HG03460 (cell line): ENCODE measurements around the gene PIP4K2A.
"Not testable (repeated sequence)": the region's sequence is repeated elsewhere in the genome, so short reads cannot be mapped to it uniquely, and the experiment has no call there.

ENCODE experiments used
- ATAC-seq: cut with Tn5 transposase; IDR thresholded peaks from one replicate; pipeline ENCODE4 v1.9.1; 2021; ENCODE audit not compliant: unreplicated experiment

PIP4K2A gene

GRCh38 chr10:22531008-22531407 lies 183.4 kb downstream of the PIP4K2A start:
- no peak for ATAC-seq

- ATAC-seq, result no peak
These were observed 186.9 kb downstream of the PIP4K2A start for GRCh38 chr10:22527520-22527919.

GRCh38 chr10:22524333-22524732 lies 190.0 kb downstream of the PIP4K2A start:
- ATAC-seq, result not testable (repeated sequence)

GRCh38 chr10:22520645-22521044 lies 193.7 kb downstream of the PIP4K2A start:
- not testable (repeated sequence) for ATAC-seq

- ATAC-seq, result no peak
These were observed 196.1 kb downstream of the PIP4K2A start for GRCh38 chr10:22518167-22518724.

GRCh38 chr10:22515009-22515408 lies 199.4 kb downstream of the PIP4K2A start:
- ATAC-seq, result no peak

- ATAC-seq, result not testable (repeated sequence)
These were observed 200.0 kb downstream of the PIP4K2A start for GRCh38 chr10:22514414-22514758.

- not testable (repeated sequence) for ATAC-seq
These were observed 200.6 kb downstream of the PIP4K2A start for GRCh38 chr10:22513483-22514413.

GRCh38 chr10:22512015-22512414 lies 202.4 kb downstream of the PIP4K2A start:
- not testable (repeated sequence) for ATAC-seq

- not testable (repeated sequence) for ATAC-seq
These were observed 206.2 kb downstream of the PIP4K2A start for GRCh38 chr10:22508214-22508613.

GRCh38 chr10:22505911-22506685 lies 208.3 kb downstream of the PIP4K2A start:
- ATAC-seq, result no peak

- ATAC-seq, result no peak
These were observed 209.6 kb downstream of the PIP4K2A start for GRCh38 chr10:22504766-22505165.

- no peak for ATAC-seq
These were observed 210.9 kb downstream of the PIP4K2A start for GRCh38 chr10:22503315-22504088.

GRCh38 chr10:22501863-22502262 lies 212.5 kb downstream of the PIP4K2A start:
- ATAC-seq, result no peak

GRCh38 chr10:22501413-22501812 lies 213.0 kb downstream of the PIP4K2A start:
- no peak for ATAC-seq

GRCh38 chr10:22500656-22501340 lies 213.6 kb downstream of the PIP4K2A start:
- no peak for ATAC-seq

GRCh38 chr10:22499973-22500372 lies 214.4 kb downstream of the PIP4K2A start:
- ATAC-seq, result not testable (repeated sequence)

- ATAC-seq, result no peak
These were observed 219.0 kb downstream of the PIP4K2A start for GRCh38 chr10:22495396-22495795.

GRCh38 chr10:22494007-22494406 lies 220.4 kb downstream of the PIP4K2A start:
- no peak for ATAC-seq

GRCh38 chr10:22491931-22492615 lies 222.3 kb downstream of the PIP4K2A start:
- ATAC-seq, result peak; percentile 67
